ENCODE results near the gene IL31RA.

DNA sequence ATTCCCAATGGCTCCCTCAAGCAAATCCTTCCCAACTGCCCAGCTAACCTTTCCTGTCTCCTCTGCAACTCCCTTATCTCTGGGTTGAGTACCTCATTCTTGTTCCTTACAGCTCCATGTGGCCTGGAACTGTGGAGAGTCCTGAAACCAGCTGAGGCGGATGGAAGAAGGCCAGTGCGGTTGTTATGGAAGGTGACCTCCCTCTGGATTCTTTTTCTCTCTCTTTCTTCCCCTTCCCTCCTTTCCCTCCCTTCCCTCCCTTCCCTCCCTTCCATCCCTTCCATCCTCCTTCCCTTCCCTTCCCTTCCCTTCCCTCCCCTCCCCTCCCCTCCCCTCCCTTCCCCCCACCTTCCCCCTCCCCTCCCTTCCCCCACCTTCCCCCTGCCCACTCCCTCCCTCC is 45.1 kb downstream of the IL31RA start:
- no peak for TF ChIP-seq SIN3A (IDR thresholded peaks at IDR 0.05; ENCODE audit: borderline replicate concordance, insufficient read depth, low read length)
- no peak for TF ChIP-seq POLR2AphosphoS5 (IDR thresholded peaks at IDR 0.05; ENCODE audit: low read depth, low read length)
- TF ChIP-seq, protein P1, sequence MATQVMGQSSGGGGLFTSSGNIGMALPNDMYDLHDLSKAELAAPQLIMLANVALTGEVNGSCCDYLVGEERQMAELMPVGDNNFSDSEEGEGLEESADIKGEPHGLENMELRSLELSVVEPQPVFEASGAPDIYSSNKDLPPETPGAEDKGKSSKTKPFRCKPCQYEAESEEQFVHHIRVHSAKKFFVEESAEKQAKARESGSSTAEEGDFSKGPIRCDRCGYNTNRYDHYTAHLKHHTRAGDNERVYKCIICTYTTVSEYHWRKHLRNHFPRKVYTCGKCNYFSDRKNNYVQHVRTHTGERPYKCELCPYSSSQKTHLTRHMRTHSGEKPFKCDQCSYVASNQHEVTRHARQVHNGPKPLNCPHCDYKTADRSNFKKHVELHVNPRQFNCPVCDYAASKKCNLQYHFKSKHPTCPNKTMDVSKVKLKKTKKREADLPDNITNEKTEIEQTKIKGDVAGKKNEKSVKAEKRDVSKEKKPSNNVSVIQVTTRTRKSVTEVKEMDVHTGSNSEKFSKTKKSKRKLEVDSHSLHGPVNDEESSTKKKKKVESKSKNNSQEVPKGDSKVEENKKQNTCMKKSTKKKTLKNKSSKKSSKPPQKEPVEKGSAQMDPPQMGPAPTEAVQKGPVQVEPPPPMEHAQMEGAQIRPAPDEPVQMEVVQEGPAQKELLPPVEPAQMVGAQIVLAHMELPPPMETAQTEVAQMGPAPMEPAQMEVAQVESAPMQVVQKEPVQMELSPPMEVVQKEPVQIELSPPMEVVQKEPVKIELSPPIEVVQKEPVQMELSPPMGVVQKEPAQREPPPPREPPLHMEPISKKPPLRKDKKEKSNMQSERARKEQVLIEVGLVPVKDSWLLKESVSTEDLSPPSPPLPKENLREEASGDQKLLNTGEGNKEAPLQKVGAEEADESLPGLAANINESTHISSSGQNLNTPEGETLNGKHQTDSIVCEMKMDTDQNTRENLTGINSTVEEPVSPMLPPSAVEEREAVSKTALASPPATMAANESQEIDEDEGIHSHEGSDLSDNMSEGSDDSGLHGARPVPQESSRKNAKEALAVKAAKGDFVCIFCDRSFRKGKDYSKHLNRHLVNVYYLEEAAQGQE (IDR thresholded peaks at IDR 0.05; ENCODE audit: insufficient read depth in 1 of 2, low read depth in 2 of 2, low read length in 2 of 2): no peak
- no peak for TF ChIP-seq TAF1 (IDR thresholded peaks at IDR 0.05; ENCODE audit: borderline replicate concordance, insufficient read depth, low read length)
- TF ChIP-seq FOXP2 (optimal IDR thresholded peaks at IDR 0.05; ENCODE audit: borderline replicate concordance, extremely low read depth, extremely low read length, insufficient read depth): no peak

All from PFSK-1 (cell line).